ENCODE results near the gene PRELID3B.

DNA sequence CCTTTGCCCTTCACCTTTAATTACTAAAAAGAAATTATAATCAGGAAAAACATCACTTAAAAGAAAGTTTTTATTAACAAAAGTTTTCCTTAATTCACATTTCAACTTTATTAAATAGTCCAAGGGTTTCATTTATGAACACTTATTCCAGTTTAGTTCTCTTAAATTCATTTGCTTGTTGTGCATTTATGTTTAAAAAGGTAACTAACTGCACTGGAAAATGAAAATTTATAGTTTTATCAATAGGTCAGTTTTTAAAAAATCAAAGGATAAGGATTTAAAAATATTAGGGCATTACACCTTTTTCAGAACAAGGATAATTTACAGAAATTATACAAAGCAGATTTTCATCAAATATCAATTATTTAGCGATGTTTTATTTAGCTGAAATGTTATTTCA lies 9.5 kb downstream of the PRELID3B start:
- TF ChIP-seq, protein P1, sequence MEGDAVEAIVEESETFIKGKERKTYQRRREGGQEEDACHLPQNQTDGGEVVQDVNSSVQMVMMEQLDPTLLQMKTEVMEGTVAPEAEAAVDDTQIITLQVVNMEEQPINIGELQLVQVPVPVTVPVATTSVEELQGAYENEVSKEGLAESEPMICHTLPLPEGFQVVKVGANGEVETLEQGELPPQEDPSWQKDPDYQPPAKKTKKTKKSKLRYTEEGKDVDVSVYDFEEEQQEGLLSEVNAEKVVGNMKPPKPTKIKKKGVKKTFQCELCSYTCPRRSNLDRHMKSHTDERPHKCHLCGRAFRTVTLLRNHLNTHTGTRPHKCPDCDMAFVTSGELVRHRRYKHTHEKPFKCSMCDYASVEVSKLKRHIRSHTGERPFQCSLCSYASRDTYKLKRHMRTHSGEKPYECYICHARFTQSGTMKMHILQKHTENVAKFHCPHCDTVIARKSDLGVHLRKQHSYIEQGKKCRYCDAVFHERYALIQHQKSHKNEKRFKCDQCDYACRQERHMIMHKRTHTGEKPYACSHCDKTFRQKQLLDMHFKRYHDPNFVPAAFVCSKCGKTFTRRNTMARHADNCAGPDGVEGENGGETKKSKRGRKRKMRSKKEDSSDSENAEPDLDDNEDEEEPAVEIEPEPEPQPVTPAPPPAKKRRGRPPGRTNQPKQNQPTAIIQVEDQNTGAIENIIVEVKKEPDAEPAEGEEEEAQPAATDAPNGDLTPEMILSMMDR (conservative IDR thresholded peaks at IDR 0.05; ENCODE audit: low read depth, low read length), result no peak
- no peak for TF ChIP-seq EZH2 (IDR thresholded peaks at IDR 0.05; ENCODE audit: borderline replicate concordance, low read depth, low read length, poor library complexity, severe bottlenecking)
